NCI-H2107 treated with DMSO at 0.1 percent for 48 hours (cell line): ENCODE measurements around the gene WDR91.

ENCODE experiments used
- DNase-seq: peaks from one replicate; lab custom pipeline; 2025; ENCODE audit not compliant: unreplicated experiment; lab: John Stamatoyannopoulos, UW

WDR91 gene

GRCh38 chr7:135164357-135165061 lies 46.8 kb downstream of the WDR91 start:
- no peak for DNase-seq

DNA sequence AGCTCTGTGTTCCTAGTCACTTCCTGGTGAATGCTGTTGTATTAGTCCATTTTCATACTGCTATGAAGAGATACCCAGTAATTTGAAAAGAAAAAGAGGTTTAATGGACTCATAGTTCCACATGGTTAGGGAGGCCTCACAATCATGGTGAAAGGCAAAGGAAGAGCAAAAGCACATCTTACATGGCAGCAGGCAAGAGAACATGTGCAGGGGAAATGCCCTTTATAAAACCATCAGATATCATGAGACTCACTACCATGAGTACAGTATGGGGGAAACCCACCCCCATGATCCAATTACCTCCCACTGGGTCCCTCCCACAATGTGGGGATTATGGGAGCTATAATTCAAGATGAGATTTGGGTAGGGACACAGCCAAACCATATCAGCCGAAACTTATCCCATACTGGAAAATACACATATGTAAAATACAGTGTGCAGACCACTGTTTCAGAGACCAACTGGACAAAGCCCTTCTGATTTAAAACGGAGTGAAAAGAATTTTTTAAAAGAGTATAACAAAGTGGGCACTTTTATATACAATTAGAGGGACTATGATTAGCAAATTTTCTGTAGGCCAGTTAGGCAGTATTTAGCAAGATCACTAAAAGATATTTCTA lies 48.8 kb downstream of the WDR91 start:
- no peak for DNase-seq

GRCh38 chr7:135161669-135162068 lies 49.7 kb downstream of the WDR91 start:
- DNase-seq = no peak

DNA sequence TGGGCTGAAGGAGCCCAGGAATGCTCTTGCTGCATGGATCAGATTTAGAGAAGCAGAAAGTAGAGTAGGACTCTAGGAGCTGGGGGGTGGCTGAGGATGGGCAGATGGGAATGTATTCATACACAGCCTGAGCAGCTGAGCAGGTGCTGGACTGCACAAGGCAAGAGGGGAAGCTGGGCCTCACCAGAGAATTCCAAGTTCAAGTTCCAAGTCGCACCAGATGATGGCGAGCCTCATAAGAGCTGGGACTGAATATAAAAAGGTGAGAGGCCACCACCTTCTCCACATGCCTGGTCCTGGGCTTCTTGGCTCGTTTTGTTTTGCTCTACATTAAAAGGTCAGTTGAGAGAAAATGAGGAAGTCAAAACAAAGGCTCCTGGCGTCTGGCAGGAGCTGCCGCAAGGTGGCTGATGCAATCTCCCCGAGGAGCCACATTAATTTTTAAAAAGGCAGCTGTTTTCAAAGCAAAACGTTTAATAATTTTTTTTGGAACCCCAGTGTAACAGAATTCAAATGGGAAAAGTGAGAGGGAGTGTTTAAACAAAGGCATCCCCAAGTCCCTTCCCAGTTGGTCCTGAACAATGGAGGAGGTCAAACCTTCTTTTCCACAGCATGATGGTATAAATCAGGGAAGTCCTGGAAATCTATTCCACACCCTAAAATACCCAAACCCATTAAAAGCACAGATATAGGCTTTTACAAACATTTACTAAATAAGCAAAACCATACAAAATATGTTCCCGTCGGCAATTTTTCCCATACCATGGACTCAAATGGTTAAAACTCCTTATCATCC lies 50.3 kb downstream of the WDR91 start:
- no peak for DNase-seq

DNA sequence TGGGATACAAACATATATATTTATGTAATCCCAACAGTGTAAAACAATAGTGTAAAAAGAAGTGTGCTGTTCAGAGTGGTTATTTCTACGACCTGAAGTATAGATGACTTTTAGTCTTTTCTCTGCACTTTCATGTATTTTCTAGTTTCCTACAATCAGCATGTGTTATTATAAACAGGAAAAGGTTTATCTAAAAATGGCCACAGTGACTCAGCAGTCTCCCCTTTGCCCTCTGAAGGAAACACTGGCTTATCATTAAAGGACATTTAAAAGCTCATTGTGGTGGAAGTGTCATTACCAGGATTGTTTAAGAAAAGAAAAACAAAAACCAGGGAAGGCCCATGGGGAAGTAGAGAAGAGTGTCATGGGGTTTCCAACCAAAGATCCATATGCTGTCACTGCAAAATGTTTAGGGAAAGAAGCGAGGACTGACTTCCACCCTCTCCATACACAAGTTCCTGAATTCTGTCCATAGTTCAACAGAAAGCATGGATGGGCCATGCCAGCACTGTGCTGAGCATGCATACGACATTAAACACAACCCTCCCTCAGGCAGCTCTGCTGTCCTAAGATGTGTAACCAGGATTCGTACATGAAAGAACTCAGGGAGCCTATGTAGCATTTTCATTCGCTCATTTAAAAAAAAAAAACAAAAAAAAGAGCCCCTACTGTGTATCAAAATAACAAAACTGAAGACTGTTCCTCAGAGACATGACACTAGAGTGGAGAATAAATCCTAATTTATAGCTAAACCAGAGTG lies 51.0 kb downstream of the WDR91 start:
- no peak for DNase-seq

- no peak for DNase-seq
Measured at GRCh38 chr7:135159359-135160085, 51.8 kb downstream of the WDR91 start.

DNA sequence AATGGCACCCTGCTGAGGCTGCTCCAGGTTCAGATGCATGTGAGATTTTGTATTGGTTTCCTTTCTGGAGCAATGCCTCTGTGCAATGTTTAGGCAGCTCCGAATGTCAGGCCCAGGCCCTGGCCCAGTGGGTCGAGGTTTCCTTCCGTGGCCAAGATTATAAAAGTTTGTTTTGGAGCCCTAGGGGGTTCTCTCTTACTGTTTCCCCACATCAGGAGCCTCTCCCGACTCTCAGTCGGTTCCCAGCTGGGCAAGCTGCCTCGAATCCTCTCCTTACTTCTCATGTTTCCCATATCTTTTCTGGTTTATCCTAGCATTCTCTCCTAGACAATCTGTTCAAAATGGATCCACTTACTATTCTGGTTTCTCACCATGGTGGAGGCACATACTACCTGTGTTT lies 52.5 kb downstream of the WDR91 start:
- no peak for DNase-seq

GRCh38 chr7:135158141-135158655 lies 53.1 kb downstream of the WDR91 start:
- DNase-seq = no peak

DNA sequence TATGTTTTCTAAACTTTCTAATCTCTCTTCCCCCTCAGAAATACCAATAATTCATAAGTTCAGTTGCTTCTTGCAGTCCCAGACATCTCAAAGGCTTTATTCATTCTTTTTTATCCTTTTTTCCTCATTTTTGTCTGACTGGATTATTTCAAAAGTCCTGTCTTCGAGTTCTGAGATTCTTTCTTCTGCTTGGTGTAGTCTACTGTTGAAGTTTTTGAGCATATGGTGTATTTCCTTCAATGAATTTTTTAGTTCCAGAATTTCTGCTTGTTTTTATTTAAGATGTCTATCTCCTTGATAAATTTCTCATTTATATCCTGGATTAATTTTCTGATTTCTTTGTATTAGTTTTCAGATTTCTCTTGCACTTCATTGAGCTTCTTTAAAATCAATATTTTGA lies 55.0 kb downstream of the WDR91 start:
- no peak for DNase-seq

- no peak for DNase-seq
Measured at GRCh38 chr7:135154734-135155133, 56.6 kb downstream of the WDR91 start.

- no peak for DNase-seq
Measured at GRCh38 chr7:135152442-135152841, 58.9 kb downstream of the WDR91 start.

DNA sequence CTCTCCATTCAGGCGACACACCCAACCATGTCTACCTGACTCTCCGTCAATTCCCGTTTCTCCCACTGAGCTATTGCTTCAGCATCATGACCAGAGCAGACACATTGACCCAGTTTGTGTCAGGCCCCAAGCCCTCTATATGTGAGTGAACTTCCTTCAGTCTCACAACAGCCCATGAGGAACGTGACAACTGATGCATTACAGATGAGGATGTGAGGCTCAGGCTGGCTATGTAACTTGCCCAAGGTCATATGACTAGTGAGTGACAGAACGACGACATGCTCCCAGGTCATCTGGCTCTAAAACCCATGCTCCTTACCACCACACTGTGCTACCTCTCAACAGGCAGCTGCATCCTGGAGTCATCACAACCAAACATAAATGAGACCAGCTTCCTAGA lies 59.8 kb downstream of the WDR91 start:
- no peak for DNase-seq

- DNase-seq = no peak
Measured at GRCh38 chr7:135151132-135151531, 60.2 kb downstream of the WDR91 start.

DNA sequence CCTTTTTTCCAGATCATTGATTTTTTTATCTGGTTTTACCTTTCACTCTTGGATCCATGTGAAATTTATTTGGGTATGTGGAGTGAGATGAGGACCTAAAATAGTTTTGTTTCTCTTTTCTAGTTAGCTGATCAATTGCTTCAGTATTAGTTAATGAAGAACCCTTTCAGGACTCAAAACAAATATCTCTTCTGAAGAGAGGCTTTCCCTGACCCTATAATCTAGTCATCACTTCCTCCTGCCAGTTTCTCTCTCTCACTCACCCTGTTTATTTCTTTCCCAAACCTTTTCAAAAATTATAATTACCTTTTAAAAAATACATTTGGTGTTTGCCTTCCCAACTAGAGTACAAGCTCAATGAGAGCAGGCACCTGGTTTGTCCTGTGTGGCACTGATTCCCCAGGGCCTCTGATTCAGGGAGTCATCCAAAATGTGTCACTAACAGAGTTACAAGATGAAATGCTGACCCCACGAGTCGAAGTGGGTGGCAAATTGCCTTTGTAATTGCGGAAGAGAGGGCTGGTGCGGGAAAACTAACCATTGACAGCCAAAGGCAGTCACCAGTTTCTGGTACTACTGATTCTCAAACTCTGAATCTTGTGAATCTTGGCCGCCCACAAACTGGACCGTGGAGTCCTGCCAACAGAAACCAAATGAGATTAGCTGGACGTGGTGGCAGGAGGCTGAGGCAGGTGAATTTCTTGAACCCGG lies 61.1 kb downstream of the WDR91 start:
- no peak for DNase-seq

- no peak for DNase-seq
Measured at GRCh38 chr7:135147899-135148721, 63.2 kb downstream of the WDR91 start, which contains the start of gene TMEM140. Gene TMEM140, plus strand, starts transcription at chr7:135148072. Its CDS starts 16,370 bp downstream, at chr7:135164442.

DNA sequence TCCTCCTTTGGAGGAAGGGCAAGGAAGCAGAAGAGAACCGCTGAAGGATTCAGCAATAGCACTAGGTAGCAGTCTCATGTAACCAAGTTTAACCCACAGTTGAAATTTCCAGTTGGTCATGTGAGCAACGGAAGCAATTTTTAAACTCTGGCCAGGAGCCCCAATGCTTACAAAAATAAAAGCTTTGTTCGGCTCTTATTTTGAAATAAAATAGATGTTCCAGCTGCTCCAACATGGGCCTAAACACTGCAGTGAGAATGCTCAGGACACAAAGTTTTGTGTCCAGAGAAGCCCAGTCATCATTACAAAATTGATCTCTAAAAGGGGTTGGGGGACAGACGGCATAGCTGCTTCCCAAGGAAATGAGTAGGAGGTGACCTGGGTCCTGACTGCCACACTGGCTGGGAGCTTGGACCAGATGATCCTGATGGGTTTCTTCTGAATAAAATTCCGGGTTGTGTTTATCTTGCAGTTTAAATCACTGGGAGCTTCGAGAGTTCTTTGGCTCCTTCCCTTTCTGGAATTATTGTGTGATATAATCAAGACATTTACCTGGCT lies 63.9 kb downstream of the WDR91 start:
- DNase-seq = no peak

GRCh38 chr7:135143885-135144668 lies 67.2 kb downstream of the WDR91 start:
- no peak for DNase-seq
